GM18873 (cell line): ENCODE data around the gene ASB15.
"Not testable (repeated sequence)": the region's sequence is repeated elsewhere in the genome, so short reads cannot be mapped to it uniquely, and the experiment has no call there.

Experiments used
- ATAC-seq: cut with Tn5 transposase; IDR thresholded peaks from one replicate; pipeline ENCODE4 v1.9.1; 2021; ENCODE audit warnings: mild to moderate bottlenecking, moderate library complexity, moderate number of reproducible peaks; ENCODE audit not compliant: unreplicated experiment, low FRiP score

The ASB15 gene

DNA sequence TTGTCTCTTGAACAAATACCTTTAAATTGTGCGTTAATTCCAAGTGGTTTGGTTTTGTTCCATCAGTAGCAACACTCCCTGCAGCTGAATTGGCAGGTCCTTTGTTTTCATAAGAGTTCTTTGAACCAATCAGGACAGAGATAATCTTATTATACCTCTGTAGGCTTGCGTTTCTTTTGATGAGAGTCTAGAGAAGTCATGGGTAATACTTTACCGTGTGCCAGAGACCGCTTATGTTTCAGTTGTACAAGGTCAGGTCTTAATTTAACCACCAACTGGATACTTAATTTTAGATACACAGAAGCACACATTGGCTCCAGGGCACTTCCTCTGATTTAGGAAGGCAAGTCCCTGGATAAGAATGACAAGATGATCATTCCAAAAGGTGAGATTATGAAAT is at the start of gene ASB15:
TSS of gene ASB15 (plus strand) at position 292 of the 400 bp plus-strand sequence. CDS start 12,682 bp downstream, outside the sequence.
- no peak for ATAC-seq

DNA sequence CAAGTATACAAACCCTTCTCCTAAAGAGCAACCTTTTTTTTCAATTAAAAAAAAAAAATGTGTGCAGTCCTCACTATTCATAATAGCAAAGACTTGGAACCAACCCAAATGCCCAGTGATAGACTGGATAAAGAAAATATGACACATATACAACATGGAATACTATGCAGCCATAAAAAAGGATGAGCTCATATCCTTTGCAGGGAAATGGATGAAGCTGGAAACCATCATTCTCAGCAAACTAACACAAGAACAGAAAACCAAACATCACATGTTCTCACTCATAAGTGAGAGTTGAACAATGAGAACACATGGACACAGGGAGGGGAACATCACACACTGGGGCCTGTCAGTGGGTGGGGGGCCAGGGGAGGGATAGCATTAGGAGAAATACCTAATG is 49.5 kb upstream of the ASB15 start:
- not testable (repeated sequence) for ATAC-seq

DNA sequence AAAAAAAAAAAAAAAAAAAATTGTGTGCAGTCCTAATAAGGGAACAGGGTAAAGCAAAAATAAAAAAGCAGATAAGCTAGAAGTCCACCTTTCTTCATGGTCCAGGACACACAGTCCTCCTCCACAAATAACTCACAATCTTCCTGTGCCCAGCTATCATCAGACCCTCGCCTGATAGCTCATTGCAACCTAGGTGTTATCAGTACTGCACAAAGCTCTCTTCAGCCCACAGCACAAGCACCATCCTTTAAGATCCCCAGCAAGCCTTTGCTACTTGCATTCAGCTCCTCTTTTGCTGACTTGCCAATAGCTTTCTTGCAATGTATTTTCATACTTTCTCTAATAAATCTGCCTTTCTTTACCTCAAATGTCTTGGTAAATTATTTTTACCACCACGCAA is 49.0 kb upstream of the ASB15 start:
- no peak for ATAC-seq

DNA sequence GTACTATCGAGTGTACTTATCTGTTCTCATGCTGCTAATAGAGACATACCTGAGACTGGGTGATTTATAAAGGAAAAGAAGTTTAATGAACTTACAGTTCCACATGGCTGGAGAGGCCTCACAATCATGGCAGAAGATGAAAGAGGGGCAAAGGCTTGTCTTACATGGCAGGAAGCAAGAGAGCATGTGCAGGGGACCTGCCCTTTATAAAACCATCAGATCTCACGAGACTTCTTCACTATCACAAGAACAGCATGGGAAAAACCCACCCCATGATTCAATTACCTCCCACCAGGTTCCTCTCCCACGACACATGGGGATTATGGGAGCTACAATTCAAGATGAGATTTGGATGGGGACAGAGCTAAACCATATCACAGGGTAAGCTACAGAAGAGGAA is 48.5 kb upstream of the ASB15 start:
- ATAC-seq = no peak

DNA sequence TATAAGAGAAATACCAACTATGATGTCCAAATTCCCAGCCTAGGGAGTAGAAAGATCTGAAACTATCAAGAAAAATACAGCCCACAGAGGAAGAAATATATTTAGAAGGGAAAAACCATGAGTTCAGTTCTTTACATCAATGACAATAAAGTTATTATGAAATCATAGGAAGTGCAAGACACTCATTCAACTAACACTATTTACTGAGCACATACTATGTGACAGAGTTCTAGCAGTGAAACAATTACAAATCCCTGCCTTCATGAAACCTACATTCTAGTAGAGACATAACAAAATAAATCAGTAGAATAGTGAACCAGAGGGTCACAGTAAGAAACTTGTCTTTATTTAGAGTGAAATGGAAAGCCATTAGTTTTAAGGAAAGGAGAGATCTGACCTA is 46.1 kb upstream of the ASB15 start:
- ATAC-seq = no peak

DNA sequence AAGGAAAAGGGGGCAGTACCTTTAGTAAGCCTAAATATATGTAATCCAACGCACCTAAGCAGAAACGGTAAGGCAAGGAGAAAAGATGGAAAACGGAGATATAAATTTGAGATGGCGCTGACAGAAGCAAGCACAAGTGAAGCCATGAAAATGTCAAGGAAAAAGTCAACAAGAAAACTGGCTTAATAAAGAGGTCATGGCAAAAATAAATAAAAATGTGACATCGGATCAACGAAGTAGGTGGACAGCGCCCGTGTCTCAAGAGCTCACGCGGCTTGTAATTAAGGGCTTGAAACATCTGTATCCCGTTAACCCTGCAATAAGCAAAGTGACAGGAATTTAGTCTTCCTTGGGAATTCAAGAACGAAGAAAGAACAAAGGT is 44.6 kb upstream of the ASB15 start:
- no peak for ATAC-seq

DNA sequence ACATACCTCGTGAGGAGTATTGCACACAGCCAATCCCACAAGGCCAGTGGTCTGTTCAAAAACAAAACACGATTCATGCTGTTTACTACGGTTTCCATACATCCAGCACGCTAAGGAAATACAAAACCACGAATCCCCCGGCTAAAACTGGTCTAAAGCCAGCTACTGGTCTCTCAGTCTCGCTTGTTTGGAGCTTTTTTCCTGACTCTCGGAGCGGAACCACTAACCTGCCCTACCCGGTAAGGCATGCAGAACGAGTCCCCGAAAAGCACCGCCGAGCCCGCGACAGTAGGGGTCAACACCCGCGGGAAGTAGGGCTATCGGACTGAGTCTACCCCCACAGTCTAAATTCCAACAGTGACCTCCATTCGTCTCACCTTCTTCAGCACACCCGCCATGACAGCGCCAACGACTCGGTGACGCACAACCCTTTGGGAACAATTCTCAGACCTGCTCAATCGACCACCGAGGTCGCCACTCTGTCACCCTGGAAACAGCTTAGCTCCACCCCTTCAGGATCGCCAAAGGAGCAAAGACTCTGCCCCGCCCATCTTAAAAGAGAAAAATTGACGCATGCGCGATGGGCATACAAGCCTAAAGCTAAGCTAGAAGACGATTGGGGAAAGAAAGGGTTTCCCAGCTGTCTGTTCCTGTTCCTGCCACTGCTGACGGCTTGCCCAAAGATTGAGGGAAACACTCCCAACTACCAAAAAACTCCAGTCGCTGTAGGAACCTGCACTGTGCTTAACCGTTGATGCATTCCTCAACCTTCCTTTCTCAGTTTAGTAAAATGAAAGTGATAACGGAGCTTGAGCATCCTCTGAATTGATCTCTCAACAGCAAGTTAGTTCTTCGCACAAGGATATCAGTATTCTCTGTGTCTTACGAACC is 44.0 kb upstream of the ASB15 start, which contains the start of gene NDUFA5:
TSS of gene NDUFA5 (minus strand) at position 421 of the 891 bp plus-strand sequence. CDS start at position 398, 23 bp downstream.
- ATAC-seq = peak; percentile 95

DNA sequence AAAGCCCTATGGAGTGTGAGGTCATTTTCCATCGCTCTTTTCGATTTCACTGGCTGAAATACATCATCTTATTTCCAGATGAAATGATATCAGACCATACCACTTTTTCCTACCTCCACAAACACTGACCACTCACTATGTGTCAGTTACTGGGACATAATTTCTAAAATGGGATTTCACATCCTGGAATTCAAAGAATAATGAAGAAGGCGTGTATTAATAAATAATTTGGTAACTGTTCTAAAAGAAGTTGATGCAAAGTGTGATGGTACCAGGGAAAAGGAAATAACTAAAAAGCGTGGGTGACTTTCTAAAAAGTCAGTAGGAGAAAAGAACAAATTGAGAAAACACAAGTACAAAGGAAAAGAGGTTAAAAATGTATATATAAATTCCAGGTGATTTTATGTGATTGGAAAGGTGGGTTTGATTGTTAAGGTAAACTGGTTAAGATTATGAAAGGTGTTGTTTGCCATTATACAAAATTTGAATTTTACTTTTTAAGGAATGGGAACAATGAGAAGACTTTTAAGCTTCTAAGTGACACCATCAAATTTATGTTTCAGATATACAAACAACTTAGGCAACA is 43.2 kb upstream of the ASB15 start:
- no peak for ATAC-seq

DNA sequence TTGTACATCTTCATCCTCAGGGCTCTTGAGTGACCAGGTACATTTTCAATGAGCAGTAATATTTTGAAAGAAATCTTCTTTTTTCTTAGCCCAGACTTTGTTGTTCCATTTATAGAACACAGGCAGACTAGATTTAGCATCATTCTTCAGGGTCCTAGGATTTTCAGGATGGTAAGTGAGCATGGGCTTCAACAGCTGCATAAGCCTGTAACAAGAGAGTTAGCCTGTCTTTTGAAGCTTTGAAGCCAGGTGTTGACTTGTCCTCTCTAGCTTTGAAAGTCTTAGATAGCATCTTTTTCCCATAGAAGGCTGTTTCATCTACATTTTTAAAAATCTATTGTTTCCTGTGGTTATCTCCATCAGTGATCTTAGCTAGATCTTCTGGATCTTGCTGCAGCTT is 39.5 kb upstream of the ASB15 start:
- no peak for ATAC-seq

DNA sequence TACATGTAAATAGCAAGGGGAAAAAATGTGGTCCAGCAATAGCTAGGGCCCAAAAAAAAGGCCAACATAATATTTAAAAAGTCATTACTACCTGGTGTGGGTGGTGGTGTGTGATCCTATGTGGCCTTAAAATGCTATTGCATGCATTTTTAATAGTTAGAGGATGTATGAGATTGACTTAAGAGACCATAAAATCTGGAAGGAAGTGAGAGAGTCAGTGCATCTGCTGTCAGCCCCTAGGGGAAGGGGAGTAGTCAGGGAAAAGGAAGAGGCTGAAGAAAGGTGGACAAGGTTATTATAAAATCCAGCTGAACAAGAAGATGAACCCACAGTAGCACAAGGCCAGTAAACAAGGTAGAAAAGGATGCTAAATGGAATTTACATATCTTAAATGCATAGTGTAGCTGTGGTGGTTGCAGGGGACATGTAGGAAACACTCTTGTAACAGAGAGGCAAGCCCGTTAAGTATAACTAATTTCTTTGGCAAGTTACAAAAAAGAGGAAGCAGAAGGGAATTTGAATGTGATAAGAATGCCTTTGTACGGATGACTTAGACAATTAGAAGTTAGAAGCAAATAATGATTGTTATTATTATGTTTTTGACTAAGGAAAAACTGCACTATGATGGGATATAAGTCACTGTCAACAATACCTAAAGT is 32.1 kb upstream of the ASB15 start:
- ATAC-seq = no peak

DNA sequence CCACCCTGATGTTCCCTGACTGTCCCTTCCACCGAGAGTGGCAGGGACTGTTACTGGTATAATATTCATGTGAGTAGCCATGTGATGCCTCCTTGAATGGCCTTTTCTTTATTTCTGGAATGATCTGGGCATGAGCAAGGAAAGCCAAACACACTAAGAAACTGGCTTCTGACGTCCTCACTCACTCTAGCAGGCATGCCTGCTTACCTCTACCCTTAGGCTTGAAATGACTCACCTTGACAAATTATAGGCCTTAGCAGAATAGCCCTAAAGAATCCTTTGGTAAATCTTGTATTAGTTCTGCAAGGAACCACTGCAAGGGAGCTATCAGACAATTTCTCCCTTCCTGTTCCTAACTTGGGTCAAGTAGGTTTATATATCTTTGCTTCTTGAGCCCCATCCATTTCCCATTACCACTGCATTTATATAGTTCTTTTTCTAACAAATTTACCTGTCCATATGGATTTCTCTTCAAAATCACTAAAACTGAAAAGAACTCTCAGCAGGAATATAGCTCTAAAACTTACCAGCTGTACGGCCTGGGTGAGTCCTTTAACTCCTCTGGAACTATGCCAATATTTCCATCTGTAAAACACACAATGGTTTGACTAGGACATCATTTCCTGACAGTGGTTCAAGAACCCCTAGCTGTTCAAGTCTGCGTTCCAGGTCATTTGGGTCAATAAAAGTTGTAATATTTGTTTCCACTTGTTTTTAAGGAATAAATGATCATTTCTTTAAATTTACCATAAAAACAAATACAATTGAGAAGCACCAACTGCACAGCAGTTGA is 31.0 kb upstream of the ASB15 start:
- no peak for ATAC-seq

DNA sequence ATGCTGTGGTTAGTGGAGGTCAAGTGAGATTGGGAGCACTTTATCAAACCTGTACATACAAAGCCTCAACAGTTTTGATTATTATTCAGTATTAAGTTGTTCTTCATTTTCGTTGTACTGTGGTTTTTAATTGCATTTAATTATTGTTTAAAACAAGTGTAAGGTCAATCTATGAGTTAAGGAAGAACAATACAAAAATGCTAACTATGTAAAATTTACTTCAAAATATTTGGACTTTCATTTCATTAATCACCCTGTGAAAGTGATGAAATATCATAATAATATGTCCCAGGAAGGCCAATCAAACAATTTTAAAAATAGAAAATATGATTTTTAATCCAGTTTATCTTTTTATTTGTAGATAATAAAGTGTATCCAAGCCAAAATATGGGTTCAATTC is 30.4 kb upstream of the ASB15 start:
- no peak for ATAC-seq

DNA sequence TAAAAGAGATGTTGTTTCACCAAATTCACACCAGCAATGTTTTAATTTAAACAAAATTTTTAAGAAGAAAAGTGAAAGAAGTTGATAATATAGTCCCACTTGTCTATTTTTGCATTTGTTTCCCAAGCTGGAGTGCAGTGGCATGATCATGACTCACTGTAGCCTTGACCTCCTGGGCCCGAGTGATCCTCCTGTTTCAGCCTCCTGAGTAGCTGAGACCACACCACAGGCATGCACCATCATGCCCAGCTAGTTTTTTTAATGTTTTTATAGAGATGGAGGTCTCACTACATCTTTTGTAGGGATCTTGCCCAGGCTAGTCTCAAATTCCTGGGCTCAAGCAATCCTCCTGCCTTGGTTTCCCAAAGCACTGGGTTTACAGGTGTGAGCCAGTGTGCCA is 29.9 kb upstream of the ASB15 start:
- ATAC-seq = no peak

DNA sequence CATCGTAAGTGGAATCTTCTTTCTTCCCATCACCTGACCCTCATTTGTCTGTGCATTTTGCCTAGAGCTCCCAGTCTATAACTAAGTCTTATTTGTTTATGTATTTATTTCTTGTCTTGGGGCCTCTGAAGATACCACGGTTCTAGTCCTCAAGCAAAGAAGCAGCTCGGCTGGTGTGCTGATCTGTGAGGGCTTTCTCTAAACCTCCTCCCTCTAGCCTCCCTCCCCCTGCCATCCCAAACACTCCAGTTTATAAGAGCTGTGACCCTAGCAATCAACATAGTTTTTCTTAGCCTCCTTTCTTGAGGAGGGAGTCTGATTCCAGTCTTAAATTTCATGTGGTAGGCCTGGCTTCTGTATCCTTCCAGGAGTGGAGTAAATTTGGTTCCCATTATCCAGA is 28.3 kb upstream of the ASB15 start:
- ATAC-seq = no peak

DNA sequence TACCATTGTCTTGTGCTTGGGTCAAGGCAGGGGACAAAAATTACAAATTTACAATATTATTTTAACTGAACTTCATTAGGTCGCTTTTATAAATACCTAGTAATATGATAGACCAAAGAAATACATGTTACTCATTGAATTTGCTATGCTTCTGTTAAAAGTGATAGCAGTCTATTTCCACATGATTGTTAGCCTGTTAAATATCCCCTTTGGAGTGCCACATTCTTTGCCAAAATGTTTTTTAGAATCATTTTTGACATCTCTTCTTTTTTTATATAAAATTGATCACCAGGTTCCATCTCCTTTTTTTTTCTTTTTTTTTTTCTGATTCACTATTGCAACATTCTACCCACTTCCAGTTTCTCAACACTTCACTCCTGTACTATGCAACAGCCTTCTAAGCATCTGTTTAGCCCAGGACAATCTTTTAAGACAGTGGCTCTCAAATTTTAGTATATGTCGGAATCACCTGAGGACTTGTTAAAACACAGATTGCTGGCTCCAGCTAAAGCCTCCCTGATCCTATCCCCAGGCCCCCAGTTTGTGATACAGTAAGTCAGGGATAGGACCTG is 27.6 kb upstream of the ASB15 start:
- ATAC-seq = no peak

DNA sequence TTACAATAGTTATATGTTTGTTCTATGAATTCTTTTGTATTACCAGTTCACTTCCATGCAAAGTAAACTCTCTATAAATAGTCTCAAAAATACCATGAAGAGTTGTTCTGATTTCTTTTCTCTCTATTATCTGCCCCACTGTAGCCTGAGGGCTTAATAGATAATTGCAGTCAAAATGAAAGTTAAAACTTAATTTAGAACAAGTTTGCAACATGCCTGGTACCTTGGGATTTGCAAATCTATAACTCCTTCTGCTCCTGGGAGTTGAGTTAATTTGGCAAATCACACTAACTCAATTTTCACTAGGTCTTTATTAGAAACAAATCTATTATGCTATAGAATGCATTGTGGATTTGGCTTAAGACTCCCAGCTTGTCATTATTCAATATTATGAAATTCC is 22.2 kb upstream of the ASB15 start:
- ATAC-seq = no peak

DNA sequence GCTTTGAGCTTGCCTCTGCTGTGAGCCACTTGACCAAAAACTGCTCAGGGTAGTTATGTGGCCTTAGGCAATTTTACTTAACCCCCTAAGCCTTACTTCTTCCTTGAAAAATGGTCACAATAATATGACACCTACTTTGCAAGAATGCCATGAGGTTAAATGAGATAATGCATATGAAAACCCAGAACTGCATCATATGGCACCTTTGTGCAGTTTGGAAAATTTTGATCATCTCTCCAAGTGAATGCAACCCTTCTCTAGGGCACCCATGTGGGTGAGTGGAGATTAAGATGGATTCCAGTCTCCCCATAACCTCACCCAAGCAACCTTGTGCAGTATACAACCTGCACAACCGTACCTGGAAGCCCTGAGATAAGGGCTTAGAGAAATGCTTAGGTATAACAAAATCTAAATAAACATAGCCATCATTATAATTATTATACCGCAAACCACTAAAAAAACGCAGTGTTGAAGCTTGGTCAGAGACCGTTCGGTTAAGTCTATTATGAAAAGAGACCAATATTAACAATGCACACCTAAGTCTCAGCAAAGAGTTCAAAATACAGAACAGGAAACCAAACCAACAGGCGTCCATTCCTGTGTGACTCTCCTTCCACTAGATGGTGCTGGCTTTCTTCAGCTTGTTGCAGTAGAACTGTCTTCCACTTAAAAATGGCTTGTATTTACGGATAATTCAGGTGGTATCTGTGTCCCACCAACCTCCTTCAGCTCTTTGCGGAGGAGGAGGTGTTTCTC is 21.0 kb upstream of the ASB15 start:
- no peak for ATAC-seq

DNA sequence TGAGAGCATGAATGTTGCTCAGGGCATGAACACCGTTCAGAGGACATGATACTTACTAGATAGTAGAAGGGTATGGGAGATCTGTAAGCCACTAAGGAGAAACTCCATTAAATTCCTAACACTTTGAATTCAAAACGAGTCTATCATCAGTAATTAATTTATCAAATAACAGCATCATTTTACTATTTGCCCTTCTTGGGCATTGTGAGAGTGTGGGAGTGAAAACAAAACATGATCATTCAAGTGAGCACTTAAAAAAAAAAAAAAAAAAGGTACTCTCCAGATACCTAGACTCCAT is 20.5 kb upstream of the ASB15 start:
- ATAC-seq = no peak

DNA sequence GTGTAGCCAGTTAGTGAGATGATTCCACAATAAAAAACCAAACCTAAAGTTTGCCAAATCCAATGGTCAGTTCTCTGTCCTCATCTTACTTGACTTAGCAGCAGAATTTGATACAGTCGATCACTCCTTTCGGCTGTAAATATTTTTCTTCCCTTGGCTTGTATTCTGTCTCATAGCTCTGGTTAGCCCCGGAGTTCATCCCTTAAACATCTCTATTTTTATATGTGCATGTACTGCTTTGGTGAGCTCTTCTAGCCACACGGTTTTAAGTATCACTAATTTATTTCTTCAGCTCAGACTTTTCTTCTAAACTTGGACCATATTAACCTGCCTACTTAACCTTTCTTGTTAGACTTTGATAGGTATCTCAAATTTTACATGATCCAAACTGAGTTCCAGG is 17.8 kb upstream of the ASB15 start:
- ATAC-seq = no peak

DNA sequence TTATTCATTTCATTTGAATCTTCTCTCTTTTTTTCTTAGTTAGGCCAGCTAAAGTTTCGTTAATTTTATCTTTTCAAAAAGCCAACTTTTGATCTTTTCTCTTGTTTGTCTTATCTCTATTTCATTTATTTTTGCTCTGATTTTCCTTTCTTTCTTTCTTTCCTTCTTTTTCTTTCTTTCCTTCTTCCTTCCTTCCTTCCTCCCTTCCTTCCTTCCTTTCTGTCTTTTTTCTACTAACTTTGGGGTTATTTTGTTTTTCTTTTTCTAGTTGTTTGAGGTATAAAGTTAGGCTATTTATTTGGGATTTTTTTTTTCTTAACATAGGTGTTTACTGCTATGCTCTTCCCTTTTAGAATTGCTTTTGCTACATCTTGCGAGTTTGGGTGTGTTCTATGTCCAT is 13.2 kb upstream of the ASB15 start:
- no peak for ATAC-seq
